Stimulated activated CD8-positive, alpha-beta memory T cell treated with anti-CD3 and anti-CD28 coated beads, Interleukin-4, amount 100 ng/mL, for 24 hours (primary cell): ENCODE measurements around the gene PDE4B.

ENCODE experiments used
- DNase-seq: peaks from one replicate; pipeline ENCODE4 v3.0.0-alpha.2; 2020; ENCODE audit warnings: low read depth

Gene PDE4B

DNA sequence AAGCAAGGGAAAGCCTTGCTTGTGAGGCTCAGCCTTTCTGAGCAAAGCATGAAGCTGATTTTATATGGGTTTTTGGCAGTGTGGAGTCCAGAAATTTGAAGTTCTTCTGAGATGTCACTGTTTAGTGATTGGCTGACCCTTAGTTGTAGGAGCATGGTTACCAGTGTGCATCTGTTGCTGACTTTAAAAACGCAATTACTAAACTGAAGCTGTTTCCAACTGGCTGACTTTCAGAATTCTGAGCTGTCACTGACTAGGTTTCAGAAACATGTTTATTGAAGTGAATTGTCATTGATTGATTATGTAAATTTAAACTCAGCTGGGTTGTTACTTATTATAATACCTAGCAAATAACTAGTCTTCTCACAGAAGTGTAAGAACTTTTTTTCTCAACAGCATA lies 89.4 kb downstream of the PDE4B start:
- no peak for DNase-seq

DNA sequence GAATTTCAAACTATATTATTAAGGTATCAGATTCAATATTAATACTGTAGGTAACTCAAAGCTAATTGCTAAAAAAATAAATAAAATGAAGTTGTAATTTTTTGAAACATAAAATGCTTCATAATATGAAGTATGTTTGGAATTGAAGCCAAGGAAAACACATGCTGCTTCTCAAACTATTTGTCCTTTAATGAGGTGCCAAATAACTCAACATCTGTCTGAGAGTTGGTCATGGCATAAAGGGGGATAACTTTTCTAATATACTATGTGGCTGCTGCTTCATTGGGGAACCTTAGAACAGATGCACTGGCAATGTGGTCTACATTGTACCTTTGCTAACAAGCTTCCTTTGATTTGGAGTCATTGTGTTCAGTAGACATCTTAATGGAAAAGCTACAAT lies 96.7 kb downstream of the PDE4B start:
- no peak for DNase-seq

DNA sequence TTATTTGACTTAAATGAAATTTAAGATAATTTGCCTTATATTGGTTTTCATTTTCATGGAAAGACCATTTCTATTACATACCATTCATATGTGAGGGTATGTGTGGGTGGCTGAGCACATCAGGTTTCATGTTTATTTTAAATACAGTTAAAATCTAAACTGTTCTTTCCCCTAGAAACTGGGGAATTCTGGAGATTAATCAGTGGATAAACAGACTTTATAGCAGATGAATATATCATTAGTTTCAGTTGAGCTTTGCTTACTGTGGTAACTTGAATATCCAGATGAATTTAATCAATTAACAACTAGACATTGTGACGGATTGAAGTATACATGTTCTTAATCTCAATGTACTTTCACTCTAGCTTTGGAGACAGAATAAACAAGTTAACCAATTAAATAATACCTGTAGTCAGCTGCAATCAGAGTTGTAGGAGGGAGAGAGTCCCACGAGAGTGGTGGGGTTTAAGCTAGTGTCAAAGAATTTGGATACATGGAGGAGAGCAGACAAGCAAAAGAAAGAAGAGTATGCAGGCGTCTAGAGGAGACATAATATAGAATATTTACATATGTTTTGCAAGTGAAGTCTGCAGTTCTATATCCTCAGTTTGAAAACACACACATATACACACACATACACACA lies 97.6 kb downstream of the PDE4B start:
- no peak for DNase-seq

DNA sequence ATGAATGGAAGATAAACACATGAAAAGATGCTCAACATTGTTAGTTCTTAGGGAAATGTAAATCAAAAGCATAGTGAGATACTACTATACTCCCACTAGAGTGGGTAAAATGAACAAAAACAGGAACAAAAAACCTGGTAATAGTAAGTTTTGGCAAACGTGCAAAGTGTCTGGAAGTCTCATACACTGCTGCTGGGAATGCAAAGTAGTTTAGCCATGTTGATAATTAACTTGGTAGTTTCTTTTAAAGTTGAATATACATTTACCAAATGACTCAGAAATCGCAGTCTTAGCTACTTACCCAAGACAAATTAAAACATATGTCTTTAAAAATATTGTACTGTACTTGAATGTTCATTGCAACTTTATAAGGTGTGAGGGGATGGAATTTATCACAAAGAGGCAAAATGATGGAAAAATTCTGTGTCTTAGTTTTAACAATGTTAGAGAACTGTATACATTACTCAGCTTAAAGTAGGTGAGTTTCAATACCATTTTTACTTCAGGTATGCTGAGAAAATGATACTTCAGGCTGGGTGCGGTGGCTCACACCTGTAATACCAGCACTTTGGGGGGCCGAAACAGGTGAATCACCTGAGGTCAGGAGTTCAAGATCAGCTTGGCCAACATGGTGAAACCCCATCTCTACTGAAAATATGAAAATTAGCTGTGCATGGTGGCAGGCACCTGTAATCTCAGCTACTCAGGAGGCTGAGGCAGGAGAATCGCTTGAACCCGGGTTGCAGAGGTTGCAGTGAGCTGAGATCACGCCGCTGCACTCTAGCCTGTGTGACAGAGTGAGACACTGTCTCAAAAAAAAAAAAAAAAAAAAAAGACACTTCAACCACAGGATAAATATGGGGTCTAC lies 102.3 kb downstream of the PDE4B start:
- no peak for DNase-seq

DNA sequence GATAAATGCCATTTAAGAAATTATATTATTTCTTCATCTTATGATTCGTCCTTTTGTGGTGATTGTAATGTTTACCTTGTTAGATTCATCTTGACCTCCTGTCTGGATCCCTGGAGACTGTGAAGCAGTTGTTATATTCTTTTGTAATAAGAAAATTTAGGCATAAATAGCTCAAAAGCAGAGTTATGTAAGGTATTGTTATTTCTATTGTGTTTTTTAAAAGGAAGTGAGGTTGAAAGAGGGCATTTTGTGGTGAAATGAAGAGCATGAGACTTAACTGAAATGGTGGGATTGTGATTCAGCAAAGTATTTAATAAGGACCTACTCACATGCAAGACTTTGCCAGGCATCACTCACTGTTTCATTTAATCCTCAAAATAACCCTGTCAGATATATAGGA lies 104.0 kb downstream of the PDE4B start:
- DNase-seq = no peak

DNA sequence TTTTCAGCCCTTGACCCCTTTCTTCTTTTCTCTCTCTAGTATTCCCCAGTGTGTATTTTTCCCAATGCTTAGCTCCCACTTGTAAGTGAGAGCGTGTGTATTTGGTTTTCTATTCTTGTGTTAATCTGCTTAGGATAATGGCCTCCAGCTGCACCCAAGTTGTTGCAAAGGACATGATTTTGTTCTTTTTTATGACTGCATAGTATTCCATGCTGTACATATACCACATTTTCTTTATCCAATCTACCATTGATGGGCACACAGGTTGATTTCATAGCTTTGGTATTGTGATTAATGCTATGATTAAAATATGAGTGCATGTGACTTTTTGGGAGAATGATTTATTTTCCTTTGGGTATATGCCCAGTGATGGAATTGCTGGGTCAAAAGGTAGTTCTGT lies 104.8 kb downstream of the PDE4B start:
- no peak for DNase-seq

DNA sequence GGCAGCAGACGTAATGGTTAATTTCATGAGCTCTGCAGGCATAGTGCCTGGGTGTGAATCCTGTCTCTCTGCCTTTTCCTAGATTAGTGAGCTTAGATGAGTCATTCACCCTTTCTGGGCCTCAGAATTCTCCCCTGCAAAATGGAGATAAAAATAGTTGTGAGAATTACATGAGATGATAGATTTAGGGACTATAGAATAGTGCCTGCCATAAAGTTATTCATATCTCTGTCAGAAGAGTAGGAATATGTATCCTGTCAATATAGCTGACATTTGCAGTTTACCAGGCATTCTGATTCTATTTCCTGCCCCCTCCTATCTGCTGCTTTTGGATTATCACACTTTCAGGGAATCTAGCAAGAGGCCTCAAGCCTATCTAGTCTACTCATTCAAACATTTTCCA lies 112.0 kb downstream of the PDE4B start:
- no peak for DNase-seq

DNA sequence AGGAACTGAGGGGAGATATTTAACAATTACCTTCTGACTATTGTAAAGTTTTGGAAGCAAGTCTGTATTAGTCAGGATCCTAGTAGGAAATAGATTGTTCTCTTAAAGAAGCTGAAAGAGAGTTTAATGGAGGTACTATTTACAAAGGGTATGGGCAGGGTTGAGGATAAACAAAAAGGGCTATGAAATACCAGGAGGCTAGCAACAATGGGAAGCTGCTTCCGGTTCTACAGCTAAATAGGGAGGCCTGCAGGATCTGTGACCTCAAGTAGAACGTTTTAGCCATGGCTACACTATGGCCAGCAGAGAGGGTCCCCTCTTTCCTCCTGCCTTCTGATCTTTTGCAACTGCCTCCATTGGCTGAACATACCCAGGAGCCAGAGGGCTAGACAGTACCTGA lies 117.7 kb downstream of the PDE4B start:
- DNase-seq = no peak

DNA sequence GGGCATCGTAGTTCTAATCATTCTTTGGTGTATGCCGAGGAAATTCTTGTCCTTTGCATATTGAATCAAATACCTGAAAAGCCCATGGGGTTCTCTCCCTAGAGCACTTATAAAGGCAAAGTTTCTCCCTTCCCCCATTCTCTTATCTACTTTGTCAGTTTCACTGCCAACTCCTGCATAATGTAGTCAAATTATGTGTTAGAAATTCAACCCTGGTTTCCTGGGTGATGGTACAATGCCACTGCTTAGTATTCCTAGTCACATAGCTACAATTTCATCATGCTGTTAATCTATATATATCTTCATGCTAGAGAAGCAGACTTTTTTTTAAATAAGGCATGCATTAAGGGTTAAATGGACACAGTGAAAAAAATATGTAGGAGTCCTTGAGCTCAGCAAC lies 119.0 kb downstream of the PDE4B start:
- DNase-seq = no peak

DNA sequence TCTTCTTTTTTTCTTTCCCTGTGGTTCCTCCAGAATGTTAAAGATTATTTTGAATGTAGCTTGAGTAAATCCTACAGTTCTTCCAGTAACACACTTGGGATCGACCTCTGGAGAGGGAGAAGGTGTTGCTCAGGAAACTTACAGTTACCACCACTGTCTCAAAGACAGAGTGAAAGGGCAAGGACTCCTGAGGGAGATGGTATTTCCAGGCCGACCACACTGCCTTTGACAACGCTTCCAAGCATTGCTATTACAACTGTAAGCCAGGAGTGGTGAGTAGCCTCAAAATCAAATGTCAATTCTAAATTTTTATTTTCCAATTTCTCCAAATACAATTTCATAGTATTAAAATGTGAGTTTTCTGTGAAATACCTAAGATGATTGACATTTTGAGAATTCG lies 125.9 kb downstream of the PDE4B start:
- no peak for DNase-seq

DNA sequence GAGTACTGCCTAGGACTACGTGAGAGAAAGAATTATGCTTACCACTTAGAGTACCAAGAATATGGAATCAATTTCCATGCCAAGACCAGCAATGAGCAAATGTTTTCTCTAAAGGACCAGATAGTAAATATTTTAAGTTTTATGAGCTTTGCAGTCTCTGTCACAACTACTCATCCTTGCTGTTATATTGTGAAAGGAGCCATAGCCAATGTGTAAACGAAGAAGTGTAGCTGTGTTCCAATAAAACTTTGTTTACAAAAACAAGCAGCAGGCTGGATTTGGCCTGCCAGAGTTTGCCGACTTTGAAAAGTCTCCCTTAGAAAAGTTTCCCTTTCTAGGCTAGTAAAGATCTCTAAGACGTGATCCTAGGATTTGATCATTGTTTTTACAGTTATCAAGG lies 128.8 kb downstream of the PDE4B start:
- DNase-seq = no peak

DNA sequence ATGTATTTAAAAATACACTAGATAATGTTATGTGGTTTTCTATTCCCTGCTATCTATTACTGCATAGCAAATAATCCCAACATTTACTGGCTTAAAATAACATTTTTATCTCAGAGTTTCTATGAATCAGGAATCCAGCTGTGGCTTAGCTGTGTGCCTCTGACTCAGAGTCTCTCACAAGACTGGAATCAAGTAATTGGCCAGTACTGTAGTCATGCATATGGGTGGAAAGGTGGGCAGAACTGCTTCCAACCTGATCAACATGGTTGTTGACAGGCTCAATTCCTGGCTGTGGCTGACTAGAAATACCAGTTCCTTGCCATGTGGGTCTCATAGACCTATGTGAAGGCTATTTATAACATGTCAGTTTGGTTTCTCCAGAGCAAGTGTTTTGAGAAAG lies 131.8 kb downstream of the PDE4B start:
- DNase-seq = no peak

DNA sequence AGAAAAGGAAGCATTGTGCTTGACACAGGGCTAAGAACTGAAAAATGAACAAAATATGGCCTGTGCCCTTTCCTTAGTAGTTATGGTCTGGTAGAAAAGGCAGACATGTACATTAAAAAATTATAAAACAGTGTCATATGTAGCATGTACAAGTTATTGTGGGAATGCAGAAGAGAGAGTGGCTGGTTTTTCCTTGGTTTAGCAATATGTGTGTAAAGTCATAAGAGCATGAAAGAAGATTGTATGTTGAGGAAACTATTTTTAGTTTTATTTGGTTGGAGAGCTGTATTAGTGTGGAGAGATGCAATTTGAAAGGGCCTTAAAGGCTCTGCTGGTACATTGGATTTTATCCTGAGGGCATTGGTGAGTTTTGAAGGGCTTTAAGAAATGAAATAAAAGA lies 145.8 kb downstream of the PDE4B start:
- DNase-seq = no peak

DNA sequence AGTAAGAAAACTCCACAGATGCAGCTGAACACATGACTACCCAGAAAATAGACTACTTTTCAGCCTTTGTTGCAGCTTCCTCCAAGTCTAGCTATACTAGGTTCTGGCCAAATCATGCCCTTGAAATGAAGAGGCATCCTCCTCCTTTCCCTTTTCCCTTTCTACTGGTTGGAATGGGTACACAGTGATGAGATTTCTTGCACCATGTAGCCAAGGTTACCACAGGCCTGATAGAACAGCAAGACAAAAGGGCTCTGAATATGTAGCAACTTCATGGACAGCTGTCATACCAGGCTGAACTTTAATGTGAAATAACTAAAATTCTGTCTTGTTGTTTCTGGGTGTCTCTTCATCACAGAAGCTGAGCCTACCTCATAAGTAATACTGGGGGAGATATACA lies 146.5 kb downstream of the PDE4B start:
- no peak for DNase-seq

DNA sequence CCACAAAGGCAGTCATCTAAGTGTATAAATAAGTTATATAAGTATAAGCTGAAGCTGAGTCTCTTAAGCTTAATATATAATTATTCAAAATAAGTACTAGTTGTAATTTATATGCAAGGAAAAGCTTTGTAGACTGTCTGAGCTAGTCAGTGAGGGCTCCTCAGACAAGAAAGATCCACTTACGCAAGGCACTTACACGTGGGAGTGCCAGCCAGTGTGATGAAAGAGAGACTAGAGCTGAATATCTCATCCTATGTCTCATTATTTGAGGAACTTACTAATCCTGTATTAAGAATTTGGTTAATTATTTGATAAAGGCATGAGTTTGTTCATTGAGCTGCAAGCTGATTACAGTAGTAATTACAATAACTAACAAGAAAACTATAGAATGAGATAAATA lies 146.9 kb downstream of the PDE4B start:
- DNase-seq = no peak

DNA sequence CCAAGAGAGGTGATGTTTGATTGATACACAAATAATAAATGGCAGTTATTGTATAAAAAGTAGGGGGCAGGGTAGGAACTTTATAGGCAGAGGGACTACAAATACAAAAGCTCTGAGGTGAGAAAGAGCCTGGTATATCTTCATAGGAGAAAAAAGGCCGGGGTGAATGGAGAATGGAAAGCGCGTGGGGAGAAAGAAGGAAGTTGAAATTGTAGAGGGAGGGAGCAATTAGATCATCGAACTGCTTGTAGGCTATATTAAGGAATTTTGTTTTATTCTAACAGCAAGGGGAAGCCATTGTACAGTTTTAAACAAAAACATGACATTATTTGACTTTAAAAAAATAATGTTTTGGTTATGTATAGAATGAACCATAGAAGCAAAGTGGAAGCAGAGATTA lies 147.4 kb downstream of the PDE4B start:
- no peak for DNase-seq

DNA sequence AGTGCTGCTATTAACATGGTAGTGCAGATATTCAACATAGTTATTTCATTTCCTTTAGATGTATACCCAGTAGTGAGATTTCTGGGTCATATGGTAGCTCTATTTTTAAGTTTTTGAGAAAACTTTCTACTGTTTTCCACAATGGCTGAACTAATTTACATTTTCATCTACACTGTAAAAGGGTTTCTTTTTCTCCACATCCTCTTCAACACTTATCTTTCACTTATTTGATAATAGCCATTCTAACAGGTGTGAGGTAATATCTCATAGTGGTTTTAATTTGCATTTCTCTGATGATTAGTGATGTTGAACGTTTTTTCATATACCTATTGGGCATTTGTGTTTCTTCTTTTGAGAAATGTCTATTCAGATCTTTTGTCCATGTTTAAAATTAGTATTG lies 149.8 kb downstream of the PDE4B start:
- DNase-seq = no peak

DNA sequence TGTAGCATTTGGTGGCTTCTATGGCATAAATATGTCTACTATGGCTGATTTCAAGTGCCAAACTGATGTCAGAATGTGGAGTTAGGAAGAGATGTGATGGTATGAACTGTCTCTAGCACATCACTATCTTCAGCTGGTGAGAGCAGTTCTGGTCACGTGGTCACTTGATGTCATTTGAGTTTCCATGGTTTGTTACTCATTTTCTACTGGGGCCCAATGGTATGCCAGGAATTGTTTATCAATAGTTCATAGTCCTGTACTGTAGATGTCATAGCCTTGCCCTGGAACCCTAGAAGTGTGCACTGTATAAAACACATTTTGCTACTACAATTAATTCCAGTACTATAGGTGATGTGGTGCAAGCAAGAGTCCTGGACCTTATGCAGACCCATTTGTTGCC lies 153.7 kb downstream of the PDE4B start:
- no peak for DNase-seq

DNA sequence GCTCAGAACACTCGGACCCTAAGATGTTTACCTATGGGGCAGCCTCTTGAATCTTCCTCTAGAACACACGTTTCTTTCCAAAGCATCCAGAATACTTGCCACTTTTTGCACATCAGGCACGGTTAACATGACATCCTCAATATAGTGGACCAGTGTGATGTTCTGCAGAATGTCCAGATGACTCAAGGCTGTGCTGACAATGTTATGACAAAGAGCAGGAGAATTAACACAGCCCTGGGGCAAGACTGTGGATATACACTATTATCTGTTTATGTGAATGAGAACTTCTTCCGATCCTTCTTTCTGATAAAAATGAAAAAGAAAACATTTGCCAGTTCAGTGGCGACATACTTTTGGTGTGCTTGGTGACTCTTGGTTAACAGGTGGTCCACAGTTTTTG lies 154.3 kb downstream of the PDE4B start:
- DNase-seq = no peak

DNA sequence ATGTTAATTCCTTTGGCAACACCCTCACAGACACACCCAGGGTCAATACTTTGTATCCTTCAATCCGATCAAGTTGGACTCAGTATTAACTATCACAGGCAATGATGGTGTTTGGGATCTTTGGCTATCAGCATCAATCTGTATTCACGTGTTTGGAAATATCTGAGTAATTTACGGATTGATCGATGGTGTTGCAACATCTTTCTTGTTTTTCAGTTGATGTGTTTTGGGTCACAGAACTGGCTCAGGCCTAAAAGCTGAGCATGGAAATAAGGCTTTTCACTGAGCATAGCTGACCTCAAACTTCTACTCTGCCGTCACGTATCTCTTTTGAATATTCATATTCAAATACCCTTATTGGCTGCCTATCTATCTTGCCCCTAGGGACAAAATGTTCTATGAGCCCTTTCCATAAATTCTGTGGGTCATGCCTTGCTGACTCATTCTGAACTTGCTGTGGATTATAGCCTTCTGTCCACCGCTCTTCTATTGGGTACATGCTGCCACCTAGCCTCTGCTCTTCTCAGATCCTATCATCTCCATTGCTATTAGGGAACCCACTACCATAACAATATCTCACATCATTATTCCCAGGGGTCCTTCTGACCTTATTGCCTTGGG lies 156.0 kb downstream of the PDE4B start:
- no peak for DNase-seq

DNA sequence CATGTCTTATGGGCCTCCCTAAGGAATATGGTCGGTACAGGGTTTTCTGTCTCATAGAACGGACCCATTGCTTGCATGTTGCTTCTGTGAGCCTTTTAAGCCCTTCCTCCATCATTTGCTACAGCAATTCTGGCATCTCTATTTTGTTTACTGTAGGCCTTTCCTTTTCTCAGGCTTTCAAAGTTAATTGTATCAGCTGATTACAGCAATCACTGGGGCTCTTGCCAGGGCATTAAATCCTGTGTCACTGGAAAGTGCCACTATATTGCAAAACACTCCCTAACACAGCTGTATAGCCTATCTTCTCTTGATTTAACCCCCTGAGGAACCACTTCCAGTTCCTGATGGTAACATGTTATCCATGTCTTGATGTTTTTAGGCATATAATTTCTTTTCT lies 156.5 kb downstream of the PDE4B start:
- DNase-seq = no peak

DNA sequence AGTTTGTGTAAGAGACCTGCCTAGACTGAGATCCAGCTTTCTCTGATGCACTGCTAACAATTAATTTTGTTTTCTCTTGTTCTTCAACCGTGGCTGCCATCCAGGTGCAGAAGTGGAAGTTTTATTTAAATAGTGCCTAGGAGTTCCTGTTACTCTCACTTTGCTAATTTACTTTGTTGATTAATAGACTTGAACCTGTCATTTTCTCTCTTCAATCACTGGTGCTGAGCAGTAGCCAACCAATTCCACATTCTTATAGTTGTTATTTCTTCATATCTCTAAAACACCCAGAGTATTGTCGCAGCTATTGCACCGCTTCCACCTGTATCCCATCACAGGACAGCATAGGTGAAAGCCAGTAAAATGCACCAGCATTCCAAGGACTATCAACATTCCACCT lies 157.2 kb downstream of the PDE4B start:
- DNase-seq = no peak

DNA sequence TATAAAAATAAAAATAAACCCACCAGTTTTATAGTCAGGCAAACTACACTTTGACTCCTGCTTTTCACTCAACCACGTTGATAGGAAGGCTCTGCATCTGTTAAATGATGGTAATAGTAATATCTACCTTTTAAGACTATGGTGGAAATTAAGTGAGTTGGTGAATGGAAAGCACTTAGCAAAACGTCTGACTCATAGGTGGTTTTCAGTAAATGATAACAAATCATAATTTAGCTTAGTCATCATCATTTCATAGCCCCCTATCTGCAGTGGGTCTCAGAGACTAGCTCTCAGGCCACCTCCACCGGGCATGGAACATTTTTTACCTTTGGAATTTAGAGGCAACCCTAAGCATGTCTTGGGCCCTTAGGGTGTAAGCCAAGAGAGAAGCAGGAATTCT lies 160.0 kb downstream of the PDE4B start:
- no peak for DNase-seq

DNA sequence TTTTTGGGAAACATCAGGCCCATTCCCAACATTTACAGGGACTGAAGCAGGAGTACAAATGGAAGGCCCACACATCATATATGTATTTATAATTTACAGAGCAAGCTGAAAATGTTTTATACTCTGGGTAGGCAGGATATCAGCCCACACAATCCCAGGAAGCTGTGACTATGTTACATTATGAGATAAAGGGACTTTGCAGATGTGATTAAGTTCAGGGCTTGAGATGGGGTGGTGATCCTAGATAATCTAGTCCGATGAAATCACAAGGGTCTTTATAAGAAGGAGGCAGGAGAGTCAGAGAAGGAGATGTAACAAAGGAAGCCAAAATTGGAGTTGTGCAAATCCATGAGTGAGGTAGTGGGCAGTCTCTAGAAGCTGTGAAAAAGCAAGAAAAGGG lies 160.5 kb downstream of the PDE4B start:
- DNase-seq = no peak
